ENCODE data around the gene PRR5. TPM values are rescaled to one million over a fixed set of nuclear protein-coding genes. Genes with fewer than 3 reads are reported as not detected.
A peak's percentile ranks its signal among the peaks of the same experiment; 100 is the strongest.
"Not testable (repeated sequence)": the region's sequence is repeated elsewhere in the genome, so short reads cannot be mapped to it uniquely, and the experiment has no call there.

Gene PRR5, protein sequence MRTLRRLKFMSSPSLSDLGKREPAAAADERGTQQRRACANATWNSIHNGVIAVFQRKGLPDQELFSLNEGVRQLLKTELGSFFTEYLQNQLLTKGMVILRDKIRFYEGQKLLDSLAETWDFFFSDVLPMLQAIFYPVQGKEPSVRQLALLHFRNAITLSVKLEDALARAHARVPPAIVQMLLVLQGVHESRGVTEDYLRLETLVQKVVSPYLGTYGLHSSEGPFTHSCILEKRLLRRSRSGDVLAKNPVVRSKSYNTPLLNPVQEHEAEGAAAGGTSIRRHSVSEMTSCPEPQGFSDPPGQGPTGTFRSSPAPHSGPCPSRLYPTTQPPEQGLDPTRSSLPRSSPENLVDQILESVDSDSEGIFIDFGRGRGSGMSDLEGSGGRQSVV
- 10 to 100 TPM in 2 of 4 donors, 1 to 10 TPM in 2; 7.9 to 13.6 (median 10.6) TPM for total RNA-seq
- polyA plus RNA-seq = 10 to 100 TPM; 12.7 to 35.6 (median 13.2) TPM

DNA sequence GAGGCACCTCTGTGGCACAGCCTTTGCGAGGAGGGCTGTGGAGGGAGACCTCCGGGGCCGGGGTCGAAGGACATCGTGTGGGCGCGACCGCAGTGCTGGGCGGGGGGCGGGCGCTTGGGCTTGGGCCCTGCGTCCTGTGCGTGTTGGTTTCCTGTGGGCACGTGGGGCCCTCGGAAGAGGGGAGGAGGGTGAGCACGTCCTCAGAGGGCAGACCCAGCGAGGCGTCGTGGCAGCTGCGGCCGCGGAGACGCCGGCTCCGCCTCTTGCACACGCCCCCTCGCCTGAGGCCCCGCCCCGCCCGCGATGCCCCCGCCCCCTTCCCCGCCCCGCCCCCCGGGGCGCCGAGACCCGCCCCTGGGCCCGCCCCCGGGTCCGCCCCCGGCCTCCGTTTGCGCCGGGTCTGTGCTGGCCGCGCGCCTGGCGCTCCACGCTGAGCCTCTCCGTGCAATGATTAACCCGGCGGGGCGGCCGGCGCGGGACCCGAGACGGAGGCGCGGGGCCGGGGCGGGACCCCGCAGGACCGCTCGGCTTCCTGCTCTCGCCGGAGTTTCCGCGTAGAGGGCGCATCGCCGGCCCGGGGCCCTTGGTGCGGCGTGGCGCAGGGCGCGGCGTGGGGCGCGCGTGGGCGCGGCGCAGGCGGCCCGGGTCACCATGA is at the start of gene PRR5:
Gene PRR5, plus strand, starts transcription at position 381 of the 655 bp plus-strand sequence. Its CDS starts 271 bp downstream, at position 652.
- H3K9me3 ChIP-seq = no peaks in the 10 kb centered on the region
- no peak for TF ChIP-seq POLR2A (IDR thresholded peaks at IDR 0.05)
- TF ChIP-seq, protein P1, sequence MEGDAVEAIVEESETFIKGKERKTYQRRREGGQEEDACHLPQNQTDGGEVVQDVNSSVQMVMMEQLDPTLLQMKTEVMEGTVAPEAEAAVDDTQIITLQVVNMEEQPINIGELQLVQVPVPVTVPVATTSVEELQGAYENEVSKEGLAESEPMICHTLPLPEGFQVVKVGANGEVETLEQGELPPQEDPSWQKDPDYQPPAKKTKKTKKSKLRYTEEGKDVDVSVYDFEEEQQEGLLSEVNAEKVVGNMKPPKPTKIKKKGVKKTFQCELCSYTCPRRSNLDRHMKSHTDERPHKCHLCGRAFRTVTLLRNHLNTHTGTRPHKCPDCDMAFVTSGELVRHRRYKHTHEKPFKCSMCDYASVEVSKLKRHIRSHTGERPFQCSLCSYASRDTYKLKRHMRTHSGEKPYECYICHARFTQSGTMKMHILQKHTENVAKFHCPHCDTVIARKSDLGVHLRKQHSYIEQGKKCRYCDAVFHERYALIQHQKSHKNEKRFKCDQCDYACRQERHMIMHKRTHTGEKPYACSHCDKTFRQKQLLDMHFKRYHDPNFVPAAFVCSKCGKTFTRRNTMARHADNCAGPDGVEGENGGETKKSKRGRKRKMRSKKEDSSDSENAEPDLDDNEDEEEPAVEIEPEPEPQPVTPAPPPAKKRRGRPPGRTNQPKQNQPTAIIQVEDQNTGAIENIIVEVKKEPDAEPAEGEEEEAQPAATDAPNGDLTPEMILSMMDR (IDR thresholded peaks at IDR 0.05) = no peak
- TF ChIP-seq EP300 (IDR thresholded peaks at IDR 0.05) = no peak
- TF ChIP-seq POLR2AphosphoS5 (IDR thresholded peaks at IDR 0.05) = no peak
- peak within 1 kb of the TSS in 1 of 4 donors; percentile 22 for H3K27ac ChIP-seq
- peak; percentile 84 for DNase-seq
- H3K4me1 ChIP-seq = peaks cover 0 to 42% (median 31%) of the 10 kb centered on the region in 4 donors
- peak within 1 kb of the TSS; percentile 8 to 54 (median 48) for H3K4me3 ChIP-seq
- H3K27me3 ChIP-seq = peaks cover 15 to 70% (median 41%) of the 10 kb centered on the region in 3 donors
- intact Hi-C loops (cut with DNase I) = no loop called here
- 1 to 2% methylated on average over 88 of the region's 88 CpGs for WGBS, 2 donors
- no peaks in the 10 kb centered on the region for H3K36me3 ChIP-seq

DNA sequence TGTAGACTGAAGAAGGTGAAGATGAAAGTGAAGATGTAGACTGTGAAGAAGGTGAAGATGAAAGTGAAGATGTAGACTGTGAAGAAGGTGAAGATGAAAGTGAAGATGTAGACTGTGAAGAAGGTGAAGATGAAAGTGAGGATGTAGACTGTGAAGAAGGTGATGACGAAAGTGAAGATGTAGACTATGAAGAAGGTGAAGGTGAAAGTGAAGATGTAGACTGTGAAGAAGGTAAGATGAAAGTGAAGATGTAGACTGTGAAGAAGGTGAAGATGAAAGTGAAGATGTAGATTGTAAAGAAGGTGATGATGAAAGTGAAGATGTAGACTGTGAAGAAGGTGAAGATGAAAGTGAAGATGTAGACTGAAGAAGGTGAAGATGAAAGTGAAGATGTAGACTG is 49.1 kb upstream of the PRR5 start:
- DNase-seq; H3K27ac ChIP-seq; H3K27me3 ChIP-seq; H3K36me3 ChIP-seq; intact Hi-C loops (cut with DNase I); H3K4me3 ChIP-seq; H3K9me3 ChIP-seq: not testable (repeated sequence)
- peaks cover 0 to 14% (median 6%) of the 10 kb centered on the region in 4 donors for H3K4me1 ChIP-seq
- WGBS, 2 donors = 65 to 86% methylated on average over 1 of the region's 1 CpG

GRCh38 chr22:44658311-44658953 is 43.6 kb upstream of the PRR5 start:
- Histone ChIP-seq H3K27me3 (no peaks in the 10 kb centered on the region), H3K4me3 (no peak overlapping the region), H3K9me3 (no peaks in the 10 kb centered on the region), H3K36me3 (no peaks in the 10 kb centered on the region), H3K27ac (peak overlapping the region; percentile 45 to 71 (median 52)), H3K4me1 (peaks cover 0 to 20% (median 18%) of the 10 kb centered on the region in 4 donors)
- TF ChIP-seq EP300 (IDR thresholded peaks at IDR 0.05) (no peak), POLR2A (IDR thresholded peaks at IDR 0.05) (no peak)
- WGBS, 2 donors = 47 to 50% methylated on average over 14 of the region's 14 CpGs
- DNase-seq = peak; percentile 84
- intact Hi-C loops (cut with DNase I) = no loop called here

DNA sequence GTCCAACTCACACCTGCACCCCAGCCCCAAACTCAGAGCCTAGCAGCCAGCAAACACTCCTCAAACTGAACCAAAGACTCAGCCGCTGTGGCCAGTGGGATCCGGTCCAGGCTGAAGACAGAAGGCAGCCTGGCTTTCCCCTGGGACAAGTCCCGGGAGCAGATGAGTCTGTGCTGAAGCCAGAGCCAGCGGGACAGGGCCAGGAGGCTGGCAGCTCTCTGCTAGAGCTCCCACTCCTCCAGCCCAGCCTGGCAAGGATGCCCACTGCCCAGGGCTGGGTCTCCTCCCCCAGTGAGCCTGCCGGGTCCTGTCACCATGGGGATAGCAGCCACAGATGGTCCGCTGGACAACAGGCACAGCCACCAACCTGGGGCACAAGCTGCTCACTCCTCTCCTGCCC is 42.9 kb upstream of the PRR5 start:
- peak overlapping the region; percentile 45 to 71 (median 52) for H3K27ac ChIP-seq
- intact Hi-C loops (cut with DNase I) = no loop called here
- peaks cover 0 to 26% (median 18%) of the 10 kb centered on the region in 4 donors for H3K4me1 ChIP-seq
- no peaks in the 10 kb centered on the region for H3K9me3 ChIP-seq
- no peaks in the 10 kb centered on the region for H3K36me3 ChIP-seq
- peak; percentile 77 for DNase-seq
- 68 to 72% methylated on average over 6 of the region's 6 CpGs for WGBS, 2 donors
- TF ChIP-seq POLR2A (IDR thresholded peaks at IDR 0.05) (no peak), EP300 (IDR thresholded peaks at IDR 0.05) (no peak), POLR2AphosphoS5 (IDR thresholded peaks at IDR 0.05) (no peak)
- TF ChIP-seq, protein P1 (IDR thresholded peaks at IDR 0.05) = no peak
- H3K4me3 ChIP-seq = no peak overlapping the region
- H3K27me3 ChIP-seq = no peaks in the 10 kb centered on the region

GRCh38 chr22:44660051-44660830 is 41.8 kb upstream of the PRR5 start:
- no peaks in the 10 kb centered on the region for H3K36me3 ChIP-seq
- TF ChIP-seq, protein P1 (IDR thresholded peaks at IDR 0.05) = no peak
- TF ChIP-seq POLR2AphosphoS5 (IDR thresholded peaks at IDR 0.05) (no peak), POLR2A (IDR thresholded peaks at IDR 0.05) (no peak), EP300 (IDR thresholded peaks at IDR 0.05) (no peak)
- H3K27ac ChIP-seq = no peak overlapping the region
- no peak overlapping the region for H3K4me3 ChIP-seq
- no peaks in the 10 kb centered on the region for H3K9me3 ChIP-seq
- 81 to 89% methylated on average over 23 of the region's 23 CpGs for WGBS, 2 donors
- peaks cover 0 to 3% (median 0%) of the 10 kb centered on the region in 3 donors for H3K27me3 ChIP-seq
- H3K4me1 ChIP-seq = peaks cover 0 to 31% (median 18%) of the 10 kb centered on the region in 4 donors
- DNase-seq = peak; percentile 48
- intact Hi-C loops (cut with DNase I) = no loop called here
